ENCODE results near the gene ZNF488.

ZNF488 gene

DNA sequence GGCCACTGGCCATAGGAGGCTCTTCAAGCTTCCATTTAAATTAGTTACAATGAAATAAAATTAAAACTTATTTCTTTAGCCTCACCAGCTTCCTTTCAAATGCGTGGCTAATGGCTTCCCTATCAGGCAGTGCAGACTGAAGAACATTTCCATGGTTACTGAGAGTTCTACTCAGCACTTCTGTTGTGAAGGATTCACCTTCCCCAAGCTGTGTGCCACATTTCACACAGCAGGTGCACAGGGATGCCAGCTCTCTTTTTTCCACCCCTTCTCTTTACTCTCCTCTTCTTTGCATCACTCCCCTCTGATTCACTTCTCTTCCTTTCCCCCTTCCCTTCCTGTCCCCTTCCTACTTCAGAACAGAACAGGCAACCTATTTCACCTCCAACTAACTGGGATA lies 61.0 kb downstream of the ZNF488 start:
- Histone ChIP-seq H3K27me3 (ENCODE audit: insufficient read depth, poor library complexity, severe bottlenecking) (no peaks in the 10 kb centered on the region), H3K4me3 (replicated peaks; ENCODE audit: insufficient read depth, low read length) (no peak overlapping the region), H3K27ac (replicated peaks) (no peak overlapping the region)
- DNase-seq (ENCODE audit: low read depth in 1 of 2, low spot score in 1 of 2), result no peak
- TF ChIP-seq, protein P1, sequence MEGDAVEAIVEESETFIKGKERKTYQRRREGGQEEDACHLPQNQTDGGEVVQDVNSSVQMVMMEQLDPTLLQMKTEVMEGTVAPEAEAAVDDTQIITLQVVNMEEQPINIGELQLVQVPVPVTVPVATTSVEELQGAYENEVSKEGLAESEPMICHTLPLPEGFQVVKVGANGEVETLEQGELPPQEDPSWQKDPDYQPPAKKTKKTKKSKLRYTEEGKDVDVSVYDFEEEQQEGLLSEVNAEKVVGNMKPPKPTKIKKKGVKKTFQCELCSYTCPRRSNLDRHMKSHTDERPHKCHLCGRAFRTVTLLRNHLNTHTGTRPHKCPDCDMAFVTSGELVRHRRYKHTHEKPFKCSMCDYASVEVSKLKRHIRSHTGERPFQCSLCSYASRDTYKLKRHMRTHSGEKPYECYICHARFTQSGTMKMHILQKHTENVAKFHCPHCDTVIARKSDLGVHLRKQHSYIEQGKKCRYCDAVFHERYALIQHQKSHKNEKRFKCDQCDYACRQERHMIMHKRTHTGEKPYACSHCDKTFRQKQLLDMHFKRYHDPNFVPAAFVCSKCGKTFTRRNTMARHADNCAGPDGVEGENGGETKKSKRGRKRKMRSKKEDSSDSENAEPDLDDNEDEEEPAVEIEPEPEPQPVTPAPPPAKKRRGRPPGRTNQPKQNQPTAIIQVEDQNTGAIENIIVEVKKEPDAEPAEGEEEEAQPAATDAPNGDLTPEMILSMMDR (IDR thresholded peaks at IDR 0.05; ENCODE audit: insufficient read depth, low read length), result no peak
- TF ChIP-seq SPI1 (IDR thresholded peaks at IDR 0.05; ENCODE audit: borderline replicate concordance, low read depth), result no peak
- TF ChIP-seq POLR2AphosphoS5 (IDR thresholded peaks at IDR 0.05; ENCODE audit: low read depth), result no peak
- TF ChIP-seq, protein P2, sequence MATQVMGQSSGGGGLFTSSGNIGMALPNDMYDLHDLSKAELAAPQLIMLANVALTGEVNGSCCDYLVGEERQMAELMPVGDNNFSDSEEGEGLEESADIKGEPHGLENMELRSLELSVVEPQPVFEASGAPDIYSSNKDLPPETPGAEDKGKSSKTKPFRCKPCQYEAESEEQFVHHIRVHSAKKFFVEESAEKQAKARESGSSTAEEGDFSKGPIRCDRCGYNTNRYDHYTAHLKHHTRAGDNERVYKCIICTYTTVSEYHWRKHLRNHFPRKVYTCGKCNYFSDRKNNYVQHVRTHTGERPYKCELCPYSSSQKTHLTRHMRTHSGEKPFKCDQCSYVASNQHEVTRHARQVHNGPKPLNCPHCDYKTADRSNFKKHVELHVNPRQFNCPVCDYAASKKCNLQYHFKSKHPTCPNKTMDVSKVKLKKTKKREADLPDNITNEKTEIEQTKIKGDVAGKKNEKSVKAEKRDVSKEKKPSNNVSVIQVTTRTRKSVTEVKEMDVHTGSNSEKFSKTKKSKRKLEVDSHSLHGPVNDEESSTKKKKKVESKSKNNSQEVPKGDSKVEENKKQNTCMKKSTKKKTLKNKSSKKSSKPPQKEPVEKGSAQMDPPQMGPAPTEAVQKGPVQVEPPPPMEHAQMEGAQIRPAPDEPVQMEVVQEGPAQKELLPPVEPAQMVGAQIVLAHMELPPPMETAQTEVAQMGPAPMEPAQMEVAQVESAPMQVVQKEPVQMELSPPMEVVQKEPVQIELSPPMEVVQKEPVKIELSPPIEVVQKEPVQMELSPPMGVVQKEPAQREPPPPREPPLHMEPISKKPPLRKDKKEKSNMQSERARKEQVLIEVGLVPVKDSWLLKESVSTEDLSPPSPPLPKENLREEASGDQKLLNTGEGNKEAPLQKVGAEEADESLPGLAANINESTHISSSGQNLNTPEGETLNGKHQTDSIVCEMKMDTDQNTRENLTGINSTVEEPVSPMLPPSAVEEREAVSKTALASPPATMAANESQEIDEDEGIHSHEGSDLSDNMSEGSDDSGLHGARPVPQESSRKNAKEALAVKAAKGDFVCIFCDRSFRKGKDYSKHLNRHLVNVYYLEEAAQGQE (IDR thresholded peaks at IDR 0.05; ENCODE audit: insufficient replicate concordance, low read depth), result no peak
- TF ChIP-seq GABPA (IDR thresholded peaks at IDR 0.05; ENCODE audit: low read depth), result no peak

DNA sequence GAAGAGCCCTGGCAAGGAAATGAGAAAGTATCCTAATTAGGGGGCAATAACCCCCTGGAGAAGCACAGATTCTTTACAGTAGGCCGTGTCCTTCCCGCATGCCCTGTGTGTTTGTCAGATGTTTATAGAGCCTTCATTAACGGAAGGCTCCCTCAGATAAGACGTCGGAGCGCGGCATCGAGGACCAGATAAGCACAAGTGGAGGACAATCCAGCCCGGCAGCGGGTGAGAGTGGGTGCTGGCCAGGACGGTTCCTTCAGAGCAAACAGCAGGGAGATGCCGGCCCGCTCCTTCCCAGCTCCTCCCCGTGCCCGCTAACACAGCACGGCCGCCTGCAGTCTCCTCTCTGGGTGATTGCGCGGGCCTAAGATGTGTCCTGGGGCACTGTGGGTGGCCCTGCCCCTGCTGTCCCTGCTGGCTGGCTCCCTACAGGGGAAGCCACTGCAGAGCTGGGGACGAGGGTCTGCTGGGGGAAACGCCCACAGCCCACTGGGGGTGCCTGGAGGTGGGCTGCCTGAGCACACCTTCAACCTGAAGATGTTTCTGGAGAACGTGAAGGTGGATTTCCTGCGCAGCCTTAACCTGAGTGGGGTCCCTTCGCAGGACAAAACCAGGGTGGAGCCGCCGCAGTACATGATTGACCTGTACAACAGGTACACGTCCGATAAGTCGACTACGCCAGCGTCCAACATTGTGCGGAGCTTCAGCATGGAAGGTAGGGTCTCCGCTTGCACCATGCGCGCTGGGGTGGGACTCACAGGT lies 61.6 kb downstream of the ZNF488 start, which contains the start of gene GDF2:
GDF2 (plus strand) TSS at position 155 of the 762 bp plus-strand sequence; CDS start at position 370, 215 bp downstream.
- DNase-seq (ENCODE audit: low read depth in 1 of 2, low spot score in 1 of 2), result no peak
- Histone ChIP-seq H3K4me3 (replicated peaks; ENCODE audit: insufficient read depth, low read length) (no peak within 1 kb of the TSS), H3K27me3 (ENCODE audit: insufficient read depth, poor library complexity, severe bottlenecking) (no peaks in the 10 kb centered on the region), H3K27ac (replicated peaks) (no peak within 1 kb of the TSS)
- TF ChIP-seq, protein P1 (IDR thresholded peaks at IDR 0.05; ENCODE audit: insufficient read depth, low read length), result no peak
- TF ChIP-seq POLR2AphosphoS5 (IDR thresholded peaks at IDR 0.05; ENCODE audit: low read depth) (no peak), SPI1 (IDR thresholded peaks at IDR 0.05; ENCODE audit: borderline replicate concordance, low read depth) (no peak), GABPA (IDR thresholded peaks at IDR 0.05; ENCODE audit: low read depth) (no peak)
- TF ChIP-seq, protein P2 (IDR thresholded peaks at IDR 0.05; ENCODE audit: insufficient replicate concordance, low read depth), result no peak

DNA sequence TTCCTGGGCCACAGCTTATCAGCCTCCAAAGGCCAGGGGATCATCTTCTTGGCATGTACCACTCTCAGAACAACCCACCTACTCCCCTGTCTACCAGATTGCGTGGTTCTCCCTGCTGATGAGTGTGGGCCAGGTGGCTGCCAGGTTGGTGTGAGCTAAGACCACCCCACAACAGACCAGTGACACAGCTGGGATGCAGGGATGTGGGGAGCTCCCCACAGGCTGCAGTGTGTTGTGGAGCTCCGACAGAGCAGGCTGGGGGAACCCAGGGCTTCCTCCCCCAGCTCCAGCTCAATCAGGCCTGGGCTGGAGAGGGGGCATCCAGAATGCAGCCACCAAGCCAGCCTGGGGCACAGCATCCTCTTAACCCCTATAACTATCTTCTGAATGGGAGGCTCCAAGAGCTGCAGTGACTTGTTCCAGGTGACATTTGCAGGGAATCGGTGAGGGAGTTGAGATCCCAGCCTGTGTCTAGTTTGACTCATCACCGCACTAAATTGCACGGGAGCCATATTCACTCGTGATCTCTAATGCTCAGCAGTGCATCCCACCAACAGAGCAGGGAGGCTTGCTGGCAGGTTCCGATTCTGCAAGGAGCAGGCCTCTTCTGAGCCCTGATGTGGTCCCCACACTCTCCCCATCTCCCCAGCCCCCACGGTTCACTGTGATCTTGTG lies 62.4 kb downstream of the ZNF488 start:
- Histone ChIP-seq H3K4me3 (replicated peaks; ENCODE audit: insufficient read depth, low read length) (no peak overlapping the region), H3K27me3 (ENCODE audit: insufficient read depth, poor library complexity, severe bottlenecking) (no peaks in the 10 kb centered on the region), H3K27ac (replicated peaks) (no peak overlapping the region)
- DNase-seq (ENCODE audit: low read depth in 1 of 2, low spot score in 1 of 2), result no peak
- TF ChIP-seq, protein P2 (IDR thresholded peaks at IDR 0.05; ENCODE audit: insufficient replicate concordance, low read depth), result no peak
- TF ChIP-seq POLR2AphosphoS5 (IDR thresholded peaks at IDR 0.05; ENCODE audit: low read depth), result no peak
- no peak for TF ChIP-seq SPI1 (IDR thresholded peaks at IDR 0.05; ENCODE audit: borderline replicate concordance, low read depth)
- TF ChIP-seq, protein P1 (IDR thresholded peaks at IDR 0.05; ENCODE audit: insufficient read depth, low read length), result no peak
- no peak for TF ChIP-seq GABPA (IDR thresholded peaks at IDR 0.05; ENCODE audit: low read depth)
